Measurements from ENCODE around the gene USP36.

DNA sequence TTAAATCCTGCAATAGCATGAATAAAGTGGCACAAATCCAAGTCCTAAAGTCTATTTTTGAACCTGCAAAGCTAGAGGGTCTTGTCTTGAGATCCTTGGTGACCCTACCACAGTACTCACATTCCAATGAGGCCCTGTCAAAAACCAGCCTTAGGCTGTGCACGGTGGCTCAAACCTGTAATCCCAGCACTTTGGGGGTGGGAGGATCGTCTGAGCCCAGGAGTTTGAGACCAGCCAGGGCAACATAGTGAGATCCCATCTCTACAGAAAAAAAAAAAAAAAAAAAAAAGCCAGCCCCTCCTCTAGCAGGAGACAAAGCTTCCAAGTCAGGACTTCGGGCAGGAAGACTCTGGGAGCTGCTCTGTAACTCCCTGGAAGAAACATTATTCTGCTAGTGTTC, 74.8 kb downstream of the USP36 start:
- TF ChIP-seq, protein P1, sequence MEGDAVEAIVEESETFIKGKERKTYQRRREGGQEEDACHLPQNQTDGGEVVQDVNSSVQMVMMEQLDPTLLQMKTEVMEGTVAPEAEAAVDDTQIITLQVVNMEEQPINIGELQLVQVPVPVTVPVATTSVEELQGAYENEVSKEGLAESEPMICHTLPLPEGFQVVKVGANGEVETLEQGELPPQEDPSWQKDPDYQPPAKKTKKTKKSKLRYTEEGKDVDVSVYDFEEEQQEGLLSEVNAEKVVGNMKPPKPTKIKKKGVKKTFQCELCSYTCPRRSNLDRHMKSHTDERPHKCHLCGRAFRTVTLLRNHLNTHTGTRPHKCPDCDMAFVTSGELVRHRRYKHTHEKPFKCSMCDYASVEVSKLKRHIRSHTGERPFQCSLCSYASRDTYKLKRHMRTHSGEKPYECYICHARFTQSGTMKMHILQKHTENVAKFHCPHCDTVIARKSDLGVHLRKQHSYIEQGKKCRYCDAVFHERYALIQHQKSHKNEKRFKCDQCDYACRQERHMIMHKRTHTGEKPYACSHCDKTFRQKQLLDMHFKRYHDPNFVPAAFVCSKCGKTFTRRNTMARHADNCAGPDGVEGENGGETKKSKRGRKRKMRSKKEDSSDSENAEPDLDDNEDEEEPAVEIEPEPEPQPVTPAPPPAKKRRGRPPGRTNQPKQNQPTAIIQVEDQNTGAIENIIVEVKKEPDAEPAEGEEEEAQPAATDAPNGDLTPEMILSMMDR (IDR thresholded peaks at IDR 0.05): no peak
- TF ChIP-seq POLR2A (IDR thresholded peaks at IDR 0.05): no peak

Measured in lower leg skin (tissue), 3 donors.